Parathyroid adenoma (tissue), 2 donors: Measurements from ENCODE around the gene CNTNAP2.

Experiments
- H2AFZ ChIP-seq: fragments of 300-600 bp; sonication (generic); one replicate; pipeline ENCODE4 v1.7.0; 2017; ENCODE audit warnings: antibody characterized with exemption, mild to moderate bottlenecking
- H3K27ac ChIP-seq: fragments of 300-600 bp; sonication (generic); one replicate; pipeline ENCODE4 v1.7.0; 2017
- H3K27me3 ChIP-seq: fragments of 300-600 bp; sonication (generic); one replicate; pipeline ENCODE4 v1.7.0; 2017; ENCODE audit warnings: low read length; ENCODE audit not compliant: control insufficient read depth, insufficient read depth
- H3K36me3 ChIP-seq: fragments of 300-600 bp; sonication (generic); one replicate; pipeline ENCODE4 v1.7.0; 2017; ENCODE audit warnings: low read length; ENCODE audit not compliant: control insufficient read depth, insufficient read depth
- H3K4me1 ChIP-seq: fragments of 300-600 bp; sonication (generic); one replicate; pipeline ENCODE4 v1.7.0; 2017; ENCODE audit warnings: control low read depth
- H3K4me2 ChIP-seq: fragments of 300-600 bp; sonication (generic); one replicate; pipeline ENCODE4 v1.7.0; 2017; ENCODE audit warnings: low read length
- H3K4me3 ChIP-seq: fragments of 300-600 bp; sonication (generic); one replicate; pipeline ENCODE4 v1.7.0; 2017; ENCODE audit warnings: low read depth, low read length
- H3K79me2 ChIP-seq: fragments of 300-600 bp; sonication (generic); one replicate; pipeline ENCODE4 v1.7.0; 2017; ENCODE audit warnings: control low read depth
- H3K9ac ChIP-seq: fragments of 300-600 bp; sonication (generic); one replicate; pipeline ENCODE4 v1.7.0; 2017; ENCODE audit warnings: mild to moderate bottlenecking
- H3K9me3 ChIP-seq: fragments of 300-600 bp; sonication (generic); one replicate; pipeline ENCODE4 v1.7.0; 2017; ENCODE audit warnings: low read length; ENCODE audit not compliant: control insufficient read depth
- CTCF ChIP-seq: fragments of 300-600 bp; sonication (generic); IDR thresholded peaks from one replicate; pipeline ENCODE4 v1.7.0; 2017; ENCODE audit warnings: antibody characterized with exemption, mild to moderate bottlenecking
- donor health status: primary hyperparathyroidism.

CNTNAP2 gene

GRCh38 chr7:147477526-147477925, 1360.9 kb downstream of the CNTNAP2 start:
- no peak for TF ChIP-seq CTCF
- H3K4me3 ChIP-seq = no peak overlapping the region
- no peaks in the 10 kb centered on the region for H3K36me3 ChIP-seq
- no peak overlapping the region for H3K27ac ChIP-seq
- no peak overlapping the region for H3K4me2 ChIP-seq
- H3K79me2 ChIP-seq = no peaks in the 10 kb centered on the region
- H3K4me1 ChIP-seq = no peaks in the 10 kb centered on the region
- no peaks in the 10 kb centered on the region for H3K27me3 ChIP-seq
- H2AFZ ChIP-seq = no peak overlapping the region
- no peaks in the 10 kb centered on the region for H3K9me3 ChIP-seq
- H3K9ac ChIP-seq = no peak overlapping the region

- Histone ChIP-seq H3K27ac (no peak overlapping the region), H3K9me3 (no peaks in the 10 kb centered on the region), H3K4me1 (no peaks in the 10 kb centered on the region), H2AFZ (no peak overlapping the region), H3K79me2 (no peaks in the 10 kb centered on the region), H3K4me2 (no peak overlapping the region), H3K36me3 (no peaks in the 10 kb centered on the region), H3K9ac (no peak overlapping the region), H3K27me3 (no peaks in the 10 kb centered on the region), H3K4me3 (no peak overlapping the region)
- no peak for TF ChIP-seq CTCF
Observed at GRCh38 chr7:147478796-147479195, 1362.2 kb downstream of the CNTNAP2 start.

GRCh38 chr7:147483634-147484292, 1367.2 kb downstream of the CNTNAP2 start:
- TF ChIP-seq CTCF = no peak
- no peaks in the 10 kb centered on the region for H3K36me3 ChIP-seq
- H3K4me3 ChIP-seq = no peak overlapping the region
- H3K4me1 ChIP-seq = no peaks in the 10 kb centered on the region
- no peak overlapping the region for H3K27ac ChIP-seq
- no peak overlapping the region for H3K4me2 ChIP-seq
- no peaks in the 10 kb centered on the region for H3K27me3 ChIP-seq
- H3K9me3 ChIP-seq = no peaks in the 10 kb centered on the region
- no peak overlapping the region for H2AFZ ChIP-seq
- H3K79me2 ChIP-seq = no peaks in the 10 kb centered on the region
- H3K9ac ChIP-seq = no peak overlapping the region

GRCh38 chr7:147485660-147486210, 1369.1 kb downstream of the CNTNAP2 start:
- no peak overlapping the region for H3K4me3 ChIP-seq
- no peaks in the 10 kb centered on the region for H3K9me3 ChIP-seq
- no peak overlapping the region for H3K9ac ChIP-seq
- TF ChIP-seq CTCF = no peak
- H3K4me2 ChIP-seq = no peak overlapping the region
- no peaks in the 10 kb centered on the region for H3K4me1 ChIP-seq
- H3K79me2 ChIP-seq = no peaks in the 10 kb centered on the region
- H3K27me3 ChIP-seq = no peaks in the 10 kb centered on the region
- H2AFZ ChIP-seq = no peak overlapping the region
- no peak overlapping the region for H3K27ac ChIP-seq
- H3K36me3 ChIP-seq = no peaks in the 10 kb centered on the region

GRCh38 chr7:147492606-147493005, 1376.0 kb downstream of the CNTNAP2 start:
- Histone ChIP-seq H3K27ac (no peak overlapping the region), H3K9me3 (no peaks in the 10 kb centered on the region), H3K4me2 (no peak overlapping the region), H3K4me3 (no peak overlapping the region), H3K4me1 (no peaks in the 10 kb centered on the region), H3K9ac (no peak overlapping the region), H2AFZ (no peak overlapping the region), H3K79me2 (no peaks in the 10 kb centered on the region), H3K27me3 (no peaks in the 10 kb centered on the region), H3K36me3 (no peaks in the 10 kb centered on the region)
- TF ChIP-seq CTCF = no peak
